Measurements from ENCODE around the gene RPL37A.

Gene RPL37A

GRCh38 chr2:216503159-216503629 lies 4.5 kb downstream of the RPL37A start:
- TF ChIP-seq, protein P1, sequence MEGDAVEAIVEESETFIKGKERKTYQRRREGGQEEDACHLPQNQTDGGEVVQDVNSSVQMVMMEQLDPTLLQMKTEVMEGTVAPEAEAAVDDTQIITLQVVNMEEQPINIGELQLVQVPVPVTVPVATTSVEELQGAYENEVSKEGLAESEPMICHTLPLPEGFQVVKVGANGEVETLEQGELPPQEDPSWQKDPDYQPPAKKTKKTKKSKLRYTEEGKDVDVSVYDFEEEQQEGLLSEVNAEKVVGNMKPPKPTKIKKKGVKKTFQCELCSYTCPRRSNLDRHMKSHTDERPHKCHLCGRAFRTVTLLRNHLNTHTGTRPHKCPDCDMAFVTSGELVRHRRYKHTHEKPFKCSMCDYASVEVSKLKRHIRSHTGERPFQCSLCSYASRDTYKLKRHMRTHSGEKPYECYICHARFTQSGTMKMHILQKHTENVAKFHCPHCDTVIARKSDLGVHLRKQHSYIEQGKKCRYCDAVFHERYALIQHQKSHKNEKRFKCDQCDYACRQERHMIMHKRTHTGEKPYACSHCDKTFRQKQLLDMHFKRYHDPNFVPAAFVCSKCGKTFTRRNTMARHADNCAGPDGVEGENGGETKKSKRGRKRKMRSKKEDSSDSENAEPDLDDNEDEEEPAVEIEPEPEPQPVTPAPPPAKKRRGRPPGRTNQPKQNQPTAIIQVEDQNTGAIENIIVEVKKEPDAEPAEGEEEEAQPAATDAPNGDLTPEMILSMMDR (IDR thresholded peaks at IDR 0.05): no peak
- DNase-seq (ENCODE audit: low spot score): no peak
- H3K27ac ChIP-seq: no peak overlapping the region
- H3K4me3 ChIP-seq: no peak overlapping the region

GRCh38 chr2:216503697-216504375 lies 5.2 kb downstream of the RPL37A start:
- H3K4me3 ChIP-seq: no peak overlapping the region
- DNase-seq (ENCODE audit: low spot score): no peak
- TF ChIP-seq, protein P1 (IDR thresholded peaks at IDR 0.05): no peak
- H3K27ac ChIP-seq: no peak overlapping the region

DNA sequence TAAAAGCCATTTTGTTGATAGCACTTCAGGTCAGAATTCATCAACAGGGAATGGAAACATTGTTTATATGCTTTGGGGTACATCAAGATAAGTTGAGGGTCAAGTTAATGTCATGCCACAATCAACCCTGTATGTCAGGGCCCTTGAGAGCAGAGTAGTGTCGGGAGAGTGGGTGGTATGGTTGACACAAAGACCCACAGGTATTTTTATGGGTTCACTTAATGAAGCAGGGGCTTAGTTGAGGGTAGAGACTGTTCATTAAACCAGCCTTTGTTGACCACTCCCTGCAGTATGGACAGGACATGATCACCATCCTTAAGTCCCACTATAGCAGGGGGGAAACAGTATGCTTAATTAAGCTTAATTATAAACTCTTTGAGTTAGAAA lies 5.7 kb downstream of the RPL37A start:
- Histone ChIP-seq H3K4me3 (no peak overlapping the region), H3K27ac (no peak overlapping the region)
- DNase-seq (ENCODE audit: low spot score): no peak
- TF ChIP-seq, protein P1 (IDR thresholded peaks at IDR 0.05): no peak

- Histone ChIP-seq H3K4me3 (no peak overlapping the region), H3K27ac (no peak overlapping the region)
- no peak for DNase-seq (ENCODE audit: low spot score)
- TF ChIP-seq, protein P1 (IDR thresholded peaks at IDR 0.05): no peak
Measured at GRCh38 chr2:216505133-216506106, 6.8 kb downstream of the RPL37A start.

- H3K27ac ChIP-seq: no peak overlapping the region
- TF ChIP-seq, protein P1 (IDR thresholded peaks at IDR 0.05): no peak
- no peak overlapping the region for H3K4me3 ChIP-seq
- no peak for DNase-seq (ENCODE audit: low spot score)
Measured at GRCh38 chr2:216507220-216508160, 8.8 kb downstream of the RPL37A start.

GRCh38 chr2:216508229-216508628 lies 9.6 kb downstream of the RPL37A start:
- no peak overlapping the region for H3K4me3 ChIP-seq
- TF ChIP-seq, protein P1 (IDR thresholded peaks at IDR 0.05): no peak
- DNase-seq (ENCODE audit: low spot score): no peak
- no peak overlapping the region for H3K27ac ChIP-seq

All from coronary artery (tissue), 2 donors.